ENCODE data around the gene SOX21. TPM values are rescaled to one million over a fixed set of nuclear protein-coding genes. Genes with fewer than 3 reads are reported as not detected.

The SOX21 gene
- 44.7 and 61.1 TPM in 2 replicates for total RNA-seq
- long read RNA-seq, result 0 reads

DNA sequence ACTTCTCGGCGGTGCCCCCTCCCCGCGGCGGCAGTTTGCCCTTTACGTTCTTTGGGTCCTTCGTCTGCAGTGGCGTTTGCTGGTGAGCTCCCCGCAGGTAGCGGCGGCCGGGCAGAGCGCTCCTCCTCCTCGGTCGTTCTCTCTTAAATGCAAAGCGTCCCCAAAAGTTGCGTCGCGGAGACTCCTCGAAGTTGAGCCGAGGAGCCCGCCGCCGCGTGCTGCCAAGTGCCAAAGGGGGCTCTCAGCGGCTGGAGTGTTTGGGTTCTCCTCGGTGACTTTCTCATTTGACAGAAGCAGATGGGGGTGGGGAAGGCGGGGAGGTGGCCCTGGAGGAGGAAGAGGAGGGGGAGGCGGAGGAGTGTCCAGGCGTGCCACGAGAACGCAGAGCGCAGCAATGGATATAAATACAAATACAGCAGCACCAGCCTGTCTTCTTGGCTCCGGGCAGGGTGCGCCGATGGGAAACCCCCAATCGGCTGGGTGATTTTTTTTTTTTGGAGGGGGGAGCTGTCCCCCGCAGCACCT lies at the start of gene SOX21:
TSS of gene SOX21 (minus strand) at position 259 of the 525 bp plus-strand sequence. CDS start 496 bp downstream, outside the sequence.
- peaks cover 4% of the 10 kb centered on the region for H3K36me3 Mint-ChIP-seq (ENCODE audit: insufficient read depth)
- peak within 1 kb of the TSS; percentile 98 for H3K4me3 Mint-ChIP-seq (ENCODE audit: low read depth)
- H3K9me3 Mint-ChIP-seq (ENCODE audit: low read depth), result no peaks in the 10 kb centered on the region
- H3K4me1 Mint-ChIP-seq (ENCODE audit: low read depth), result peaks cover 49% of the 10 kb centered on the region
- H3K27ac Mint-ChIP-seq, result peak within 1 kb of the TSS; percentile 97
- TF ChIP-seq CTCF (IDR thresholded peaks at IDR 0.05; ENCODE audit: unreplicated experiment), result no peak
- peaks cover 23% of the 10 kb centered on the region for H3K27me3 Mint-ChIP-seq
- DNase-seq (ENCODE audit: low spot score, unreplicated experiment), result peak; percentile 16

DNA sequence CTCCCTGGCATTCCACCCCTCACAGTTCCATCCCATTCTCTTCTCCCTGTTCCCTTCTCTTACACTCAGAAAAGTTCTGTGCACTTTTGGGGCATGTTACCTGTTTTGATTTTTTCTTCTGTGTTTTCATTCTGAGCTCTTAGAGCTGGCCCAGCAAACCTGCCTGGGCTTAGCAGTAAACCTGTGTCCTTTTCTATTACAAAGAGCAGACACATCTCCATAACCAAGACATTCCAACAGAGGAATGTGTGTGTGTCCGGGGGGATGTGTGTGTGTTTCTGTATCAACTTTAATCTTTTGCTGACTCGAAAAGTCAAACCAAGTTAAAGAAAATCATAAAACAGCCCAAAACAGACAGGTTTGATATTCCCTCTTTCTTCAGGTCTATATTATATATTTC lies 49.1 kb upstream of the SOX21 start:
- peaks cover 13% of the 10 kb centered on the region for H3K9me3 Mint-ChIP-seq (ENCODE audit: low read depth)
- no peak for DNase-seq (ENCODE audit: low spot score, unreplicated experiment)
- H3K27ac Mint-ChIP-seq, result no peak overlapping the region
- peaks cover 1% of the 10 kb centered on the region for H3K4me1 Mint-ChIP-seq (ENCODE audit: low read depth)
- H3K27me3 Mint-ChIP-seq, result no peaks in the 10 kb centered on the region
- H3K4me3 Mint-ChIP-seq (ENCODE audit: low read depth), result no peak overlapping the region
- peaks cover 4% of the 10 kb centered on the region for H3K36me3 Mint-ChIP-seq (ENCODE audit: insufficient read depth)
- no peak for TF ChIP-seq CTCF (IDR thresholded peaks at IDR 0.05; ENCODE audit: unreplicated experiment)

GRCh38 chr13:94759120-94759728 lies 46.9 kb upstream of the SOX21 start:
- H3K27ac Mint-ChIP-seq, result no peak overlapping the region

GRCh38 chr13:94758436-94758960 lies 46.2 kb upstream of the SOX21 start:
- no peak for DNase-seq (ENCODE audit: low spot score, unreplicated experiment)
- H3K9me3 Mint-ChIP-seq (ENCODE audit: low read depth), result peaks cover 11% of the 10 kb centered on the region
- H3K36me3 Mint-ChIP-seq (ENCODE audit: insufficient read depth), result peaks cover 4% of the 10 kb centered on the region
- no peak for TF ChIP-seq CTCF (IDR thresholded peaks at IDR 0.05; ENCODE audit: unreplicated experiment)
- H3K4me3 Mint-ChIP-seq (ENCODE audit: low read depth), result no peak overlapping the region
- H3K27ac Mint-ChIP-seq, result no peak overlapping the region
- peaks cover 1% of the 10 kb centered on the region for H3K4me1 Mint-ChIP-seq (ENCODE audit: low read depth)
- H3K27me3 Mint-ChIP-seq, result no peaks in the 10 kb centered on the region

More at GRCh38 chr13:94759120-94759728, 46.9 kb upstream of the SOX21 start:
- no peak for DNase-seq (ENCODE audit: low spot score, unreplicated experiment)
- Mint-ChIP-seq H3K4me3 (ENCODE audit: low read depth) (no peak overlapping the region), H3K4me1 (ENCODE audit: low read depth) (peaks cover 1% of the 10 kb centered on the region), H3K27me3 (no peaks in the 10 kb centered on the region), H3K36me3 (ENCODE audit: insufficient read depth) (peaks cover 4% of the 10 kb centered on the region), H3K9me3 (ENCODE audit: low read depth) (peaks cover 11% of the 10 kb centered on the region)
- no peak for TF ChIP-seq CTCF (IDR thresholded peaks at IDR 0.05; ENCODE audit: unreplicated experiment)

DNA sequence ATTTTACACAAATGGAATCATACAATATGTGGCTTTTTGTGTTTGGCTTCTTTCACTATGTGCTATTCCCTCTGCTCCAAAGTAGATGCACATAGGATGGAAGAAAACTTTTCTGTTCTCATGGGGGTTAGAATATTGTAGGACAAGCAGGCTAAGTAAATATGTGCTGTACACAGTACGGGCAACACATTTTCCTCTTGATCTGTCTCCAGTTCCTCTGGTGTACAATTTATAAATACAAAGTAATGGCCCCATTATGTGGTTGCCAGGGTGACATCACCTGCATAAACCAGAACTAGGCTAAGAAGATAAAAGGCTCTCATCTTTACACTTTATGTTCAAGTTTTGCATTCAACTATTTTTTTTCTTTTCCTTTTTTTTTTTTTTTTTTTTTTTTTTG lies 41.0 kb upstream of the SOX21 start:
- H3K4me3 Mint-ChIP-seq (ENCODE audit: low read depth), result no peak overlapping the region
- H3K27me3 Mint-ChIP-seq, result no peaks in the 10 kb centered on the region
- no peak for DNase-seq (ENCODE audit: low spot score, unreplicated experiment)
- H3K36me3 Mint-ChIP-seq (ENCODE audit: insufficient read depth), result no peaks in the 10 kb centered on the region
- peak overlapping the region; percentile 14 for H3K27ac Mint-ChIP-seq
- H3K9me3 Mint-ChIP-seq (ENCODE audit: low read depth), result peaks cover under 1% of the 10 kb centered on the region
- H3K4me1 Mint-ChIP-seq (ENCODE audit: low read depth), result peaks cover 29% of the 10 kb centered on the region
- TF ChIP-seq CTCF (IDR thresholded peaks at IDR 0.05; ENCODE audit: unreplicated experiment), result no peak
